ENCODE results near the gene LHFPL3.
"Not testable (repeated sequence)": the region's sequence is repeated elsewhere in the genome, so short reads cannot be mapped to it uniquely, and the experiment has no call there.

LHFPL3 gene

DNA sequence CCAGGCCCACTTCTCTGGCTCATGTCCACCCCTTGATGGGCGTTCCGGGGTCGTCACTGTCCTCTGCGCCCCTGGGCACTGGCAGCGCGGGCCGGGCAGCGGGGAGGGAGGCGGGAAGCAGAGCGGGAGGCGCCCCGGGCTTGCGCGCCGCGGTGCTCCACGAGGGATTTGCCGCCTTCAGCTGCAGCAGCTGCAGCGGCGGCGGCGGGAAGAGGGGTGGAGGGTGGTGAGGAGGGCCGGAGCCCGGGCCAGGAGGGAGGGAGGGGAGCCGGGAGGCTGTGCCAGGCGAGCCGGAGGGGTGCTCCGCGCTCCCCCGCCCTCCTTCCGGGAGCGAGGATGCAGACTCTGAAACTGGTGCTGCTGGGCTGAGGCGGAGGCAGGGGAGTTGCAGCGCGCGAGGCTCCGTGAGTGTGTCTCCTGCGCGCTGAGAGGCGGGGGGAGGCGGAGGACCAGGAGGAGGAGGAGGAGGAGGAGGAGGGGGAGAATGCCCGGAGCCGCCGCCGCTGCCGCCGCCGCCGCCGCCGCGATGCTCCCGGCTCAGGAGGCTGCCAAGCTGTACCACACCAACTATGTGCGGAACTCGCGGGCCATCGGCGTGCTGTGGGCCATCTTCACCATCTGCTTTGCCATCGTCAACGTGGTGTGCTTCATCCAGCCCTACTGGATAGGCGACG lies at the start of gene LHFPL3:
TSS of gene LHFPL3 (plus strand) at position 308 of the 674 bp plus-strand sequence.
- intact Hi-C loops (cut with DNase I): no loop called here
- DNase-seq: peak in 41 of 42 donors; percentile 29 to 84 (median 69)

- DNase-seq; intact Hi-C loops (cut with DNase I): not testable (repeated sequence)
These were observed 46.7 kb upstream of the LHFPL3 start for GRCh38 chr7:104281685-104282084.

- no peak for DNase-seq
- intact Hi-C loops (cut with DNase I): no loop called here
These were observed 41.6 kb upstream of the LHFPL3 start for GRCh38 chr7:104286839-104287238.

GRCh38 chr7:104288137-104288536 lies 40.3 kb upstream of the LHFPL3 start:
- intact Hi-C loops (cut with DNase I): no loop called here
- DNase-seq: no peak

DNA sequence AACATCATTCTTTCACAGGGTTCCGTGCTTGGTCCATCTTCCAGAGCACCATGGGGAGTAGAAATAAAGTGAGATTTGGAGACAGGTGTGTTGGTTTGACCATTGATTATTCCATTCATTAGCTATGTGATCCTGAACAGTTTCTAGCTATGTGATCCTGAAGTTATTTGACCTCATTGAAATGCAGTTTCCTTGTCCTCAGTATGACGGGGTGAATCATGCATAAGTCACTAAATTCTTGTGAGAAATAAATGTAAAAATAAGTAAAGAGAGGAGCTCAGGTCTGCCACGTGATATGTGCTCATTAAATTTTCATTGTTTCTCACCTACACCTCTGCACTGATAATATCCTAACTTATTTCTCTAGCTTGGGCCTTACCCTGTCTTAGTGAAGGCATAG lies 34.1 kb upstream of the LHFPL3 start:
- intact Hi-C loops (cut with DNase I): no loop called here
- DNase-seq: peak in 8 of 42 donors; percentile 1 to 40 (median 15)

DNA sequence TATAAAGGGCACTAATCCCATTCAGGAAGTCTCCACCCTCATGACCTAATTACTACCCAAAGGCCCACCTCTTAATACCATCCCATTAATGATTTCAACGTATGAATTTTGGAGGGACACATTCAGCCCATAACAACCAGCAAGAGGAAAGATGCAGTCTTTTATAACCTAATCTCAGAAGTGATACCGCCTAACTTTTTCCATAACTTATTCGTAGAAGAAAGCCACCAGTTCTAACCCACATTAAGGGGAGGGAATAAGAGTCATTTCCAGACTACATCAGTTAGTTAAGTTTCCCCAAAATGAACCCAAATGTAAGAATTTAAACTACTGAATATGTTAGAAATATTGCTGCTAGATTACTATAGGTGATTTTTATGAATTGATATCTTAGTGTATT lies 32.1 kb upstream of the LHFPL3 start:
- no peak for DNase-seq
- intact Hi-C loops (cut with DNase I): no loop called here

DNA sequence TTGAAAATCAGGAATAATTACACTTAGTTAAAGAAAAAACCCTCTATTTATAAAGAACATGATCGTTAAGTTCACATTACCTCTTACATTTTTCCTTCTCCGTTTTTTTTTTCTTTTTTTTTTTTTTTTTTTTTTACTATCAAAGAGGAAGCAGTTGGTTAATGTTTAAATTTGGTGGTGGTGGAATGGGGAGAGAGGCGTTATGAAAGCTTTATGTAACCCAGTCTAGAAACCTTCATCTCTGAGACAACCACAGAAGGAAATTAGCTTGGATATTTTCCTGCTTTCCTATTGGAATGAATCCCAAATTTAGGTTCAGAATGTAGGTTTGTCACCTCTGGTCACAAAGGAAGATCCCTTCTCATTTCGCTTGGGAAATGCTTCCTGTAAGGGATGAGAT lies 31.5 kb upstream of the LHFPL3 start:
- intact Hi-C loops (cut with DNase I): no loop called here
- no peak for DNase-seq

DNA sequence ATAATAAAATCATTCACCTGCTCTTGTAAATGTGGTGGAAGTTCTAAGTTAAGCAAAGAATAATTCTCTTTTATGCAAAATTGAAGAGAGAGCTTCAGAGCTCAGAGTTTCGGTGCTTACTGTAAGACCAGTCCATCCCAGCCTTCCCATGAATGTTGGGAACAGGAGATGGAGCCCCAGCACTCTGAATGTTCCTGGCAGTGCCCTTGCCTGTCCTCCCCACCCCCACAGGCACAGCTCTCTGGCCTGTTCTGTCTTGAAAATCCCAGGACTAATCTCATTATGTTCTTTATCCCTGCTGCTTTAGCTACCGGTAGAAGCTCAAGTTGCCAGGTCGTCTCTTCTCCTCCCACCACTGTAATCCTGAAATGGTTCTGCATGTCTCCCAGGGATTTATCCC lies 29.1 kb upstream of the LHFPL3 start:
- DNase-seq: peak in 10 of 42 donors; percentile 1 to 37 (median 14)
- intact Hi-C loops (cut with DNase I): no loop called here

DNA sequence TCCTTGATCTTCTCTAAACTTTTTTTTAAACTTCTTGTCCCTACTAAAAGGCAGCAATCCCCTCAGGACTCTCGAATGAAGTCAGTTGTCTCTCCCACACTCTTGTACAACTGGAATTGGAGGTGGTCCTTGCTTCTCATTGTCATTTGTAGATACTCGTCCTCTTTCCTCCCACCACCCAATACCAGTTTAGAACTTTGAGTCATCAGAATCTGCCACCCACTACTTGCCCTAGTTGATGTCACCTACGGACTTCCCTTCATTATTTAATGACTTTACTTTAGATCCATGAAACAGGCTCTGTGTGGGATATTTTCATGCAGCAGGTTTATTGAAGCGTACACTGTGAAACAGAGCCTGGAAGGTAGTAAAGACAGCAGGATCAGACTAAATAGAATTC lies 28.6 kb upstream of the LHFPL3 start:
- DNase-seq: peak in 20 of 42 donors; percentile 12 to 66 (median 28)
- intact Hi-C loops (cut with DNase I): no loop called here

DNA sequence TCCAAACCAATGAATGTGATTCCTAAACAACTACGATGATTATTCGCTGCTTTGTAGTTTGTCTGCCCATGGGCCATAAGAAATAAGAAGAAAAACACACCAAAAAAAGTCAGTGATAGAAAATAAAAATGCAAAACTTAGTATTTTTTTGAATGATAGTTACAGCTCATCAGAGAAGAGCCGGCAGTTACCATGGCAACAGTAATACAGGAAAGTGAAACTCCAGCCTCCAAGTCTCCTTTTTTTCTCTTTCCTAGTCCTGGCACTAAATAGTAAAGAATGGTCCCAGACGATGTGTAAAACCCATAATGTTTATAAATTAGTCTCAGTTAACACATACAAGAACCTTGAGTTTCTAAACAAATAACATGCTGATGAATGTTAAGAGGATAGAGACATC lies 21.6 kb upstream of the LHFPL3 start:
- DNase-seq: peak in 12 of 42 donors; percentile 11 to 73 (median 42)
- intact Hi-C loops (cut with DNase I): no loop called here

DNA sequence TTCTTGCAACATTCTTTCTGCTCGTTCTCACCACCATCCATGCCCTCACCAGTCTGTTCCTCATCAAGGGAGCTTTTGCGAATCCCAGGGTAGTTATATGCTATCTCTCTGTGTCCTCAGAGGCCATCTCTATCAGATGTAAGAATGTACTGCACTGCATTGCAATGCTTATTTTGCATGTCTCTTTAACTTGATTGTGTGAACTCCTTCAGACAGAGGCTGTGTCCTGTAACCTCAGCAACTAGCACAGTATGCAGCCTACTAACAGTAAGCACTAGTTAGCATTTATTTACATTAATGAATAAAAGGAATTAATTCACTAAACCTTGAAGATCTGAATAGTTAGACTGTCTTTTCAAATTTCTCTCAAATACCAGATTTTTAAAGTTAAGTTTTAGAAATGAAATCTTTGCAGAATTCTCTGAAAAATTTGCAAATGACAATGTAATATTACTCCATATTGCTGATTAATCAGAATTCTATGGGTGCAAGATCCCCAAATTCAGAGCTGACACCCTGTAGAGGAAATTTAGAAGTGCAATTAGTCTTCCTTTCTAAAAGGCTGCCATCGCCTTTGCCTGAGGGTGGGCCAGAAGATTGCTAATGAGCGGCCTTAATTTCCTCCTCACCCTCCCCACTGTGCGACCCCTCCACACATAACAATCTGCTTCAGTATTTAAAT lies 10.3 kb upstream of the LHFPL3 start:
- DNase-seq: no peak
- intact Hi-C loops (cut with DNase I): no loop called here

GRCh38 chr7:104327534-104327933 lies 869 bp upstream of the LHFPL3 start:
- intact Hi-C loops (cut with DNase I): no loop called here
- no peak for DNase-seq

DNA sequence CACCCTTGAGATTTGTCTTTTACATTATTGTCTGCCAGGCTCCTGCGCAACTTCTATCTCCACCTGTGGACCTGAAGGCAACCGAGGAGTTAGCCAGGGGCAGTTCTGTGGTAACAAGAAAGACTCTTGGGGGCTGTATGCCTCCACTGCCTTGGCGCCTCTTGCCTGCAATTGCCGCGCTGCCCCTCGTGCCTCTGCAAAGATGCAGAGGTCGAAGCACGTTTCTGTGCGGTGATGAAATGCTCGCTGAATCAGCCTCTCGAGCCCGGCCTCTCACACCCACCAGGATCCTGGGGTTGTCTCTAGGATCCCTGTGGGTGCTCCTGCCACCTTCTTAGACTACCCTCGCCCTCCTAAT lies 486 bp upstream of the LHFPL3 start:
- DNase-seq: peak in 15 of 42 donors; percentile 6 to 57 (median 32)
- intact Hi-C loops (cut with DNase I): no loop called here

GRCh38 chr7:104328970-104329825 lies 795 bp downstream of the LHFPL3 start:
- intact Hi-C loops (cut with DNase I): no loop called here
- DNase-seq: peak in 35 of 42 donors; percentile 4 to 60 (median 34)

GRCh38 chr7:104341546-104341945 lies 13.1 kb downstream of the LHFPL3 start:
- intact Hi-C loops (cut with DNase I): no loop called here
- peak in 34 of 42 donors; percentile 4 to 71 (median 36) for DNase-seq

DNA sequence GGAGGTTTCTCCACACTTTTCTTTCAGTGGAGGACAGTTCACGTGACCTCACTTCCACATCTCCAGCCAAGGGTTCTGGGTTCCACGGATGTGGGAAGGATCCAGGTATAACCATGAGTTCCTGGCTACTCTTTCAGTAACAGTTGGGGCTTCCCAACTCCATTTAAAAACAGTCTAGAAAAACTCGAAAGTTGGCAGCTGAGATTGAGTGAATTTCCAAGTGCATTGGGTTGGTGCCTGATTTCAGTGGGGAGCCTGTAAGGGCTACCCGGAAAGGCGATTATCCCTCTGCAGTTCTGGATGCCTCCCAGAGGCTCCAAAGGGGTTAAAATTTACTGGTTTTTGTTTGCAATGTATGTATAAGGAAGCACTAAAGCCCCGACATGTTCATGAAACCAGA lies 24.3 kb downstream of the LHFPL3 start:
- intact Hi-C loops (cut with DNase I): no loop called here
- no peak for DNase-seq

GRCh38 chr7:104357166-104357565 lies 28.8 kb downstream of the LHFPL3 start:
- intact Hi-C loops (cut with DNase I): no loop called here
- DNase-seq: no peak

GRCh38 chr7:104358446-104359132 lies 30.2 kb downstream of the LHFPL3 start:
- DNase-seq: no peak
- intact Hi-C loops (cut with DNase I): no loop called here

DNA sequence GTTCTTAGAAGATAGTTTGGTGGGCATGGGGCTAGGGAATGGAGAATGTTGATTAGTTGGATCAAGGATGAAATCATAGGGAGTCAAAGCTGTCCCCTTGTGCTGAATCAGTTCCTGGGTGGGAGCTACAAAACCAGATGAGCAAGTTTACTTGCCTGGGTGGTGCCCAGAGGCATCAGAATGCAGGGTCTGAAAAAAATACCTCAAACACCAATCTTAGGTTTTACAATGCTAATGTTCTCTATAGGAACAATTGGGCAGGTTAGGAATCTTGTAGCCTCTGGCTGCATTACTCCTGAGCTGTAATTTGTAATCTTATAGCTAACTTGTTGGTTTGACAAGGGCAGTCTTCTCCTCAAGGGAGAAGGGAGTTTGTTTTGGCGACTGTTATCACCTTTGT lies 34.4 kb downstream of the LHFPL3 start:
- no peak for DNase-seq

More for the DNA sequence above, 34.4 kb downstream of the LHFPL3 start:
- intact Hi-C loops (cut with DNase I): no loop called here

Measured in head of caudate nucleus (tissue), 42 donors.